ENCODE results near the gene AKAP12. TPM values are rescaled to one million over a fixed set of nuclear protein-coding genes. Genes with fewer than 3 reads are reported as not detected.

The AKAP12 gene
- total and polyA plus RNA-seq, 2 donors from 2014 or later, result 10.2 to 84.6 TPM

- no peak for FAIRE-seq
- intact Hi-C loops (cut with DNase I), result no loop called here
These were observed 42.2 kb upstream of the AKAP12 start for GRCh38 chr6:151197556-151197955.

GRCh38 chr6:151199991-151200390, 39.8 kb upstream of the AKAP12 start:
- FAIRE-seq (no peak), DNase-seq (no peak)
- H3K36me3 ChIP-seq (ENCODE audit: control insufficient read depth in 2 of 3, insufficient read depth in 3 of 3, low read length in 3 of 3), result no peaks in the 10 kb centered on the region
- no peaks in the 10 kb centered on the region for H3K4me1 ChIP-seq (ENCODE audit: control insufficient read depth in 2 of 3, insufficient read depth in 2 of 3, low read depth in 1 of 3, low read length in 3 of 3)
- no peak for TF ChIP-seq CTCF (IDR thresholded peaks at IDR 0.05; ENCODE audit: borderline replicate concordance, extremely low read depth, insufficient read depth)
- no peaks in the 10 kb centered on the region for H3K9me3 ChIP-seq (ENCODE audit: control insufficient read depth in 2 of 3, insufficient read depth in 1 of 3, low read length in 3 of 3)
- H3K27me3 ChIP-seq (ENCODE audit: control insufficient read depth, insufficient read depth, low read length), result no peaks in the 10 kb centered on the region
- H3K27ac ChIP-seq (ENCODE audit: low read depth in 2 of 2, low read length in 2 of 2), result no peak overlapping the region
- H3K9ac ChIP-seq (ENCODE audit: low read length in 3 of 3), result no peak overlapping the region
- H3K4me3 ChIP-seq (ENCODE audit: low read length in 3 of 3), result no peak overlapping the region
- intact Hi-C loops (cut with DNase I), result no loop called here

More at GRCh38 chr6:151197556-151197955, 42.2 kb upstream of the AKAP12 start:
- no peaks in the 10 kb centered on the region for H3K27me3 ChIP-seq (ENCODE audit: control insufficient read depth, insufficient read depth, low read length)
- no peak for DNase-seq
- no peak overlapping the region for H3K9ac ChIP-seq (ENCODE audit: low read length in 3 of 3)
- no peaks in the 10 kb centered on the region for H3K9me3 ChIP-seq (ENCODE audit: control insufficient read depth in 2 of 3, insufficient read depth in 1 of 3, low read length in 3 of 3)
- H3K4me3 ChIP-seq (ENCODE audit: low read length in 3 of 3), result no peak overlapping the region
- no peak overlapping the region for H3K27ac ChIP-seq (ENCODE audit: low read depth in 2 of 2, low read length in 2 of 2)
- TF ChIP-seq CTCF (IDR thresholded peaks at IDR 0.05; ENCODE audit: borderline replicate concordance, extremely low read depth, insufficient read depth), result no peak
- no peaks in the 10 kb centered on the region for H3K36me3 ChIP-seq (ENCODE audit: control insufficient read depth in 2 of 3, insufficient read depth in 3 of 3, low read length in 3 of 3)
- no peaks in the 10 kb centered on the region for H3K4me1 ChIP-seq (ENCODE audit: control insufficient read depth in 2 of 3, insufficient read depth in 2 of 3, low read depth in 1 of 3, low read length in 3 of 3)

GRCh38 chr6:151205721-151206600, 33.8 kb upstream of the AKAP12 start:
- no peak for FAIRE-seq
- Histone ChIP-seq H3K4me1 (ENCODE audit: control insufficient read depth in 2 of 3, insufficient read depth in 2 of 3, low read depth in 1 of 3, low read length in 3 of 3) (no peaks in the 10 kb centered on the region), H3K27ac (ENCODE audit: low read depth in 2 of 2, low read length in 2 of 2) (no peak overlapping the region), H3K27me3 (ENCODE audit: control insufficient read depth, insufficient read depth, low read length) (no peaks in the 10 kb centered on the region), H3K4me3 (ENCODE audit: low read length in 3 of 3) (no peak overlapping the region), H3K9me3 (ENCODE audit: control insufficient read depth in 2 of 3, insufficient read depth in 1 of 3, low read length in 3 of 3) (no peaks in the 10 kb centered on the region), H3K36me3 (ENCODE audit: control insufficient read depth in 2 of 3, insufficient read depth in 3 of 3, low read length in 3 of 3) (no peaks in the 10 kb centered on the region), H3K9ac (ENCODE audit: low read length in 3 of 3) (no peak overlapping the region)
- intact Hi-C loops (cut with DNase I), result no loop called here
- TF ChIP-seq CTCF (IDR thresholded peaks at IDR 0.05; ENCODE audit: borderline replicate concordance, extremely low read depth, insufficient read depth), result no peak
- peak in 1 of 5 donors; percentile 41 for DNase-seq

All from kidney (tissue), 14 donors.